ENCODE results near the gene PTPRT. TPM values are rescaled to one million over a fixed set of nuclear protein-coding genes. Genes with fewer than 3 reads are reported as not detected.

The PTPRT gene
- total RNA-seq, 4 donors from 2014 or later, result under 0.01 to 2.1 TPM; not detected in 2

- H3K27me3 ChIP-seq, result no peaks in the 10 kb centered on the region
- TF ChIP-seq POLR2A (IDR thresholded peaks at IDR 0.05), result no peak
- no peak for TF ChIP-seq CTCF (IDR thresholded peaks at IDR 0.05)
- H3K9me3 ChIP-seq, result no peaks in the 10 kb centered on the region
- intact Hi-C loops (cut with DNase I; ENCODE audit: low total_unique reads), result no loop called here
- no peak overlapping the region for H3K4me3 ChIP-seq
- no peak overlapping the region for H3K27ac ChIP-seq
- DNase-seq, result no peak
- H3K36me3 ChIP-seq, result no peaks in the 10 kb centered on the region
- H3K4me1 ChIP-seq, result no peaks in the 10 kb centered on the region
Observed at GRCh38 chr20:42361402-42361970, 828.2 kb downstream of the PTPRT start.

DNA sequence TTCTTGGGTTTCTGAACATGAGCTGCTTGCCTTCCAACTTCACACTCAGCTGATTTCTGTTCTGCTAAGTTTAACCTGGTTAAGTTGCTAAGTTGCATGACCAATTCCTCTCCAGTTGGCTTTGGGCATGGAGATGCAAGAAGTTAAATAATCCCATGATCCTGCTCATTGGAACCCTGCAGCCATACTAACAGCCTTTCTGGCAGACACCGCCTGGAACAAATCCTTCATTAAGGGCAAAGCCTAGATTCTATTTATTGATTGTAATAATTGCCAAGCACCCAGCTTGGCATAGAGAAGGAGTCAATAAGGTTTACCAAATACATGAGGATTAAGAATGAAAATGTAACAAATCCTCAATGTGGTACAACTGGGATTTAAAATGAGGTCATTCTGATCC is 829.1 kb downstream of the PTPRT start:
- Histone ChIP-seq H3K4me3 (no peak overlapping the region), H3K27me3 (no peaks in the 10 kb centered on the region), H3K4me1 (no peaks in the 10 kb centered on the region), H3K9me3 (no peaks in the 10 kb centered on the region), H3K36me3 (no peaks in the 10 kb centered on the region), H3K27ac (no peak overlapping the region)
- no peak for DNase-seq
- intact Hi-C loops (cut with DNase I; ENCODE audit: low total_unique reads), result no loop called here
- TF ChIP-seq POLR2A (IDR thresholded peaks at IDR 0.05) (no peak), CTCF (IDR thresholded peaks at IDR 0.05) (no peak)

DNA sequence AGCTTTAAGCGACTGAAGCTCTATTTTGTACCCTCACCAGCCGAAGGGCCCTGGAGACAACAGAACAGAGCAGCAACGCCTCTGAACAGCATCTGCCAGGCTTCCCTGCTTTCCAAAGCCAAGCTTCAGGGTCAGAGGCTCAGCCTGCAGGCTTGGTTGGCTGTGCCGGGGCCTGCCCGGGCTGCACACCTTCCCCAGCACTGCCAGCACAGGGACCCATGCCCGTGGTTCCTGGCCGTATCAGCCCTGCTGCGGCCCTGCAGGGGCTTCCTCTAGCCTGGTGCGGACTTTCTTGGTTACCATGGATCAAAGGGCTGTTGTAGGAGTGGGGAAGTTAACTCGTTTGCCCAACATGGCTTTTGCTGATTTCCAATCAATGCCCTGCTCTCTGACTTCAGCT is 830.1 kb downstream of the PTPRT start:
- Histone ChIP-seq H3K36me3 (no peaks in the 10 kb centered on the region), H3K4me3 (no peak overlapping the region), H3K4me1 (no peaks in the 10 kb centered on the region), H3K27ac (no peak overlapping the region), H3K27me3 (no peaks in the 10 kb centered on the region), H3K9me3 (no peaks in the 10 kb centered on the region)
- TF ChIP-seq POLR2A (IDR thresholded peaks at IDR 0.05), result no peak
- TF ChIP-seq CTCF (IDR thresholded peaks at IDR 0.05), result no peak
- no peak for DNase-seq
- intact Hi-C loops (cut with DNase I; ENCODE audit: low total_unique reads), result no loop called here

DNA sequence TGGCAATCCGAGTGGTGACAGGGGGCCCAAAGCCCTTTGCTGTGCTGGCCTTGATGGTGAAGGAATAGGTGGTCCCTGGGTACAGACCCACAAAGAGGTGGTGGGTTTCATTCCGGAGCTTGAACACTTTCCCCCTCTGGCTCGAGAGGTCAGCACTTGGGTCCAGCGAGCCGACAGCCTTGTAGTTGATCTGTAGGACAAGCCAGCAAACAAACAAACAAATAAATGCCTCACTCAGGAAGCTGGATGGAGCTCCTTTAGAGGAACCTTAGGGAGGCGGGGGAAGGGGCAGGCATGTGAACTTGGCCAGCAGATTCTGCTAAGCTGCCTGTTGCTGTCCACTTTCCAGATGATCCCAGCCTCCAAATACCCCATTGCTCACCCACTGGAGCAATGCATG is 837.6 kb downstream of the PTPRT start:
- Histone ChIP-seq H3K4me3 (no peak overlapping the region), H3K4me1 (no peaks in the 10 kb centered on the region), H3K27me3 (no peaks in the 10 kb centered on the region), H3K36me3 (no peaks in the 10 kb centered on the region), H3K27ac (no peak overlapping the region), H3K9me3 (no peaks in the 10 kb centered on the region)
- intact Hi-C loops (cut with DNase I; ENCODE audit: low total_unique reads), result no loop called here
- TF ChIP-seq CTCF (IDR thresholded peaks at IDR 0.05), result no peak
- no peak for TF ChIP-seq POLR2A (IDR thresholded peaks at IDR 0.05)
- DNase-seq, result no peak

GRCh38 chr20:42350521-42350920 is 839.2 kb downstream of the PTPRT start:
- Histone ChIP-seq H3K4me3 (no peak overlapping the region), H3K9me3 (no peaks in the 10 kb centered on the region), H3K27me3 (no peaks in the 10 kb centered on the region), H3K36me3 (no peaks in the 10 kb centered on the region), H3K4me1 (no peaks in the 10 kb centered on the region), H3K27ac (no peak overlapping the region)
- no peak for DNase-seq
- TF ChIP-seq CTCF (IDR thresholded peaks at IDR 0.05), result no peak
- no peak for TF ChIP-seq POLR2A (IDR thresholded peaks at IDR 0.05)
- intact Hi-C loops (cut with DNase I; ENCODE audit: low total_unique reads), result no loop called here

Measured in uterus (tissue), 4 donors.